ENCODE data around the gene EXOG.

- TF ChIP-seq ZBTB33 (IDR thresholded peaks at IDR 0.05; ENCODE audit: extremely low read depth, insufficient replicate concordance, low read length) (no peak), ZNF274 (IDR thresholded peaks at IDR 0.05; ENCODE audit: low read depth, low read length) (no peak), EZH2 (IDR thresholded peaks at IDR 0.05) (no peak), POLR2A (IDR thresholded peaks at IDR 0.05; ENCODE audit: borderline replicate concordance, extremely low read depth, insufficient read depth, insufficient read length) (no peak), EZH2phosphoT487 (IDR thresholded peaks at IDR 0.05; ENCODE audit: borderline replicate concordance) (no peak), EGR1 (IDR thresholded peaks at IDR 0.05; ENCODE audit: low read depth) (no peak)
- TF ChIP-seq, protein P1, sequence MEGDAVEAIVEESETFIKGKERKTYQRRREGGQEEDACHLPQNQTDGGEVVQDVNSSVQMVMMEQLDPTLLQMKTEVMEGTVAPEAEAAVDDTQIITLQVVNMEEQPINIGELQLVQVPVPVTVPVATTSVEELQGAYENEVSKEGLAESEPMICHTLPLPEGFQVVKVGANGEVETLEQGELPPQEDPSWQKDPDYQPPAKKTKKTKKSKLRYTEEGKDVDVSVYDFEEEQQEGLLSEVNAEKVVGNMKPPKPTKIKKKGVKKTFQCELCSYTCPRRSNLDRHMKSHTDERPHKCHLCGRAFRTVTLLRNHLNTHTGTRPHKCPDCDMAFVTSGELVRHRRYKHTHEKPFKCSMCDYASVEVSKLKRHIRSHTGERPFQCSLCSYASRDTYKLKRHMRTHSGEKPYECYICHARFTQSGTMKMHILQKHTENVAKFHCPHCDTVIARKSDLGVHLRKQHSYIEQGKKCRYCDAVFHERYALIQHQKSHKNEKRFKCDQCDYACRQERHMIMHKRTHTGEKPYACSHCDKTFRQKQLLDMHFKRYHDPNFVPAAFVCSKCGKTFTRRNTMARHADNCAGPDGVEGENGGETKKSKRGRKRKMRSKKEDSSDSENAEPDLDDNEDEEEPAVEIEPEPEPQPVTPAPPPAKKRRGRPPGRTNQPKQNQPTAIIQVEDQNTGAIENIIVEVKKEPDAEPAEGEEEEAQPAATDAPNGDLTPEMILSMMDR (IDR thresholded peaks at IDR 0.05 in 2 of 3, conservative IDR thresholded peaks at IDR 0.05 in 1 of 3; ENCODE audit: borderline replicate concordance in 1 of 3, insufficient read depth in 1 of 3, low read depth in 2 of 3, low read length in 2 of 3) = no peak
These were observed 45.3 kb upstream of the EXOG start for GRCh38 chr3:38450853-38451252.
